NCI-H82 treated with DMSO at 0.1 percent for 48 hours (cell line): ENCODE results near the gene KBTBD13.
"Not testable (repeated sequence)": the region's sequence is repeated elsewhere in the genome, so short reads cannot be mapped to it uniquely, and the experiment has no call there.

ENCODE experiments used
- DNase-seq: peaks from one replicate; lab custom pipeline; 2025; ENCODE audit not compliant: unreplicated experiment; lab: John Stamatoyannopoulos, UW

The KBTBD13 gene

DNA sequence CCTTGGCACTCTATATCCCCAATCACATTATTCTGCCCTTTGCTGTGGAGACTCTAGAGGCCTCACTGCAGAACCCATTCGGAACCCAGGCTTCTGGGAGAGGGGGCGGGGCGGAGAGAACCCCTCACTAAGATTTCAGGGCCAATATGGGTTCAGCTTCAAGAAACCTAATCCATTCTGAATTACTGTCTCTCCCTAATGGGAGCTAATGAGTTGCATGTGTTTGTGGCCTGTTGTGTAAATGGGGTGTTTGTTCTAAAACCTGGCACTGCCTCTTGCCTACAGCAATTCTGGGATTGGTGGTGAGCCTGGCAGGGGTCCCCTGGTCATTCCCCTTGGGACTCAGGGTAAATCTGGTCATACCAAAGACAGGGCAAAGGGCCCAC lies 8.2 kb upstream of the KBTBD13 start:
- no peak for DNase-seq

DNA sequence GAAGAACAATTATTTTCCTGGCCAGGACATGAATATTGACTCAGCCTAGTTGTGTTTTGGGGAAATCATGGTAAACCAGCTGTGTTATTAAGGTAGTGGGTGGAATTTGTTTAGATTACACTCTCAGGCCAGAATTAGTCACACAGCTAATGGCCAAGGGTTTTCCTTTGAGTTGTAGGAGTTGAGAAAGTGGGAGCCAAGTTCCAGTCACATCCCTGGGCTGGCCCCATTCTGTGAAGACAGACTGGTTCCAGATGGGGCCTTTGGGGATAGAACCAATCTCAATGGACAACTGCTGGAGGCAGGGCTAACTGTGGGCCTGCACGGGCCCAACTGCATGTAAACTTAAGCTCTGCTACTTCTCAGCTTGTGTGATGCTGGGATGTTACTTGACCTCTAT lies 7.4 kb upstream of the KBTBD13 start:
- DNase-seq, result no peak

DNA sequence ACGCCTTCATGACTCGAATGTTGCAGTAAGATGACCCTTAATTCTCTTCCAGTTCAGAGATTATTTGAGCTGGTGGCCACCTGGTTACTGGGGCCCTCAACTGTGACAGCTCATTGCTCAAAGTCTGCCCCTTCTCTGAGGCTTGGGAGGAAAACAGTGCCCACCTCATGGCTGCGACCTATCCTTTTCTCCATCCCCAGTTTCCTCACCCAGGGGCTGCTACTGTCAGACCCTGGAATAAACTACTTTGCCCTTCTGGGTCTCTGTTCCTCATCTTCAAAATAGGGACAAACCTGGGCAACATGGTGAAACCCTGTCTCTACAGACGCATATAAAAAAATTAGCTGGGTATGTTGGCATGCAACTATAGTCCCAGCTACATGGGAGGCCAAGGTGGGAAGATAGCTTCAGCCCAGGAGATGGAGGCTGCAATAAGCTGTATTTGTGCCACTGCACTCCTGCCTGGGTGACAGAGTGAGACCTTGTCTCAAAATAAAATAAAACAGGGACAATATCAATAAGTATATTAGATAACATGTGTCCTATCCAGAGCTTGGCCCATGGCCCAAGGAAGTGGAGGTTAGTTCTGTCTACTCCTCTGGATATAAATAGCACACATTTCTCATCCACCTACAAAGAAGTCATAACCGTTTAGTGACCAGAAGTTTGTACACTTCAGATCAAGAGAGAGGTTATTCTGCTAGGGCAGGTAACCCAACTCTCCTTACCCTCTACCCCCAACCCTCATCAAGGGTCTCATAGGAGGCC lies 6.6 kb upstream of the KBTBD13 start:
- no peak for DNase-seq

DNA sequence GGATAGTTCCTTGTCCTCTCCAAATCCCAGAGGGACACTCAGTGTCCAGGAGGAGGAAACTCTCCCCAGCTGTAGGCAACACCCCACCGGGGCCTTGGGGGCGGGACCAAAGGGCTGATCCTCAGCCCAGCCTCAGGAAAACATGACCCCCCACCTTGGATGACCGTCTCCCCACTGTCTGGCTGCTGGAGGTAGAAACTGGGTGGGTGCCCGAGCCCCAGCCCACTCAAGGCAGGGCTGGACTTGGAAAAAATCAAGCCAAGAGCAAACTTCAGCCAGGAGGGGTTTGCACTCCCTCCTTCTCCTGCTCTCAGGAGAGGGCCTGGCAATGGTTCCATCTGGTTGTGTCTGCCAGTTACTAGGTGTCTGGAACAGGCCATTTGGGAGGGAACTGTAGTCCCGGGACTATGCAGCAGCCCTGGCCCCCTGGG lies 5.2 kb upstream of the KBTBD13 start:
- no peak for DNase-seq

DNA sequence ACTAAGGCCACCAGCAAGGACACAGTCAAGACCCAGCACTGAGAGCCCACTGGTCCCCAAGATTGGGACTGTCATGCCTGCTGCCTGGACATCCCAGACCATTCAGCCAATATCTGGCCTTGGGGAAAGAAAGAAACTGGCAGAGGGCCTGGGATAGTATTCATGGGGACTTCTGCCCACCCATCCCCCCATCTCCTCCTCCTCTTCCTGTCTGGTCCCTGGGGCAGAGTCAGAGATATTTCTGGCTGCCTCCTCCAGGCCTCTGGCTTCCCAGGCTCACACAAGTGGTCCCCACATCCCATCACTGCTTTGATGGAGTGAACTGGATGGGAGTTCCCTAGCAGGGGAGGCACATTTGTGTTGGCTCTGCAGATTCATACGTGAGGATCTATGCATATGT lies 4.5 kb upstream of the KBTBD13 start:
- no peak for DNase-seq

DNA sequence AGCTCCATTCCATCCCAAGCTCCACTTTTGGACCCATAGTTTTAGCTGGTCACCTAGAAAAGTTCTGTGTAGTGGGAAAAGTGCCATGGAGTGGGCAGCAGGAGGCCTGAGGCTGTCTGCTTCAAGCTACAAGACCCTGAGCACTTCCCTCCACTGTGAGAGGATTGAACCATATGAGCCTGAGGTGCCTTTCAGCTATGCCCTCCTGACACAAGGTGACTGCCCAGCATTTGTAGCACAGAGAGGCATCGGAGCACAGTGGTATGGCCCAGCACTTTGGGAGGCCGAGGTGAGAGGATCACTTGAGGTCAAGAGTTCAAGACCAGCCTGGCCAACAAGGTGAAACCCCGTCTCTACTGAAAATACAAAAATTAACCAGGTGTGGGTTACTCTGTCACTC lies 3.9 kb upstream of the KBTBD13 start:
- no peak for DNase-seq

DNA sequence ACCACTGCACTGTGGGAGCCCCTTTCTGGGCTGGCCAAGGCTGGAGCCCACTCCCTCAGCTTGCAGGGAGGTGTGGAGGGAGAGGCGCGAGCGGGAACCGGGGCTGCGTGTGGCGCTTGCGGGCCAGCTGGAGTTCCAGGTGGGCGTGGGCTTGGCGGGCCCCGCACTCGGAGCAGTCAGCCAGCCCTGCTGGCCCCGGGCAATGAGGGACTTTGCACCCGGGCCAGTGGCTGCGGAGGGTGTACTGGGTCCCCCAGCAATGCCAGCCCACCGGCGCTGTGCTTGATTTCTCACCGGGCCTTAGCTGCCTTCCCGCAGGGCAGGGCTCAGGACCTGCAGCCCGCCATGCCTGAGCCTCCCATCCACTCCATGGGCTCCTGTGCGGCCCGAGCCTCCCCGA lies 1.6 kb upstream of the KBTBD13 start:
- DNase-seq, result not testable (repeated sequence)

DNA sequence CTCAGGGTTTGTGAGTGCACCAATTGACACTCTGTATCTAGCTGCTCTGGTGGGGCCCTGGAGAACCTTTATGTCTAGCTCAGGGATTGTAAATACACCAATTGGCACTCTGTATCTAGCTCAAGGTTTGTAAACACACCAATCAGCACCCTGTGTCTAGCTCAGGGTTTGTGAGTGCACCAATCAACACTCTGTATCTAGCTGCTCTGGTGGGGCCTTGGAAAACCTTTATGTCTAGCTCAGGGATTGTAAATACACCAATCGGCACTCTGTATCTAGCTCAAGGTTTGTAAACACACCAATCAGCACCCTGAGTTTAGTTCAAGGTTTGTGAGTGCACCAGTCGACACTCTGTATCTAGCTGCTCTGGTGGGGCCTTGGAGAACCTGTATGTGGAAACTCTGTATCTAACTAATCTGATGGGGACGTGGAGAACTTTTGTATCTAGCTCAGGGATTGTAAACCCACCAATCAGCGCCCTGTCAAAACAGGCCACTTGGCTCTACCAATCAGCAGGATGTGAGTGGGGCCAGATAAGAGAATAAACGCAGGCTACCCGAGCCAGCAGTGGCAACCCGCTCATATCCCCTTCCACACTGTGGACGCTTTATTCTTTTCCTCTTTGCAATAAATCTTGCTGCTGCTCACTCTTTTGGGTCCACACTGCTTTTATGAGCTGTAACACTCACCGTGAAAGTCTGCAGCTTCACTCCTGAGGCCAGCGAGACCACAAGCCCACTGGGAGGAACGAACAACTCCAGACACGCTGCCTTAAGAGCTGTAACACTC lies 745 bp upstream of the KBTBD13 start:
- not testable (repeated sequence) for DNase-seq

DNA sequence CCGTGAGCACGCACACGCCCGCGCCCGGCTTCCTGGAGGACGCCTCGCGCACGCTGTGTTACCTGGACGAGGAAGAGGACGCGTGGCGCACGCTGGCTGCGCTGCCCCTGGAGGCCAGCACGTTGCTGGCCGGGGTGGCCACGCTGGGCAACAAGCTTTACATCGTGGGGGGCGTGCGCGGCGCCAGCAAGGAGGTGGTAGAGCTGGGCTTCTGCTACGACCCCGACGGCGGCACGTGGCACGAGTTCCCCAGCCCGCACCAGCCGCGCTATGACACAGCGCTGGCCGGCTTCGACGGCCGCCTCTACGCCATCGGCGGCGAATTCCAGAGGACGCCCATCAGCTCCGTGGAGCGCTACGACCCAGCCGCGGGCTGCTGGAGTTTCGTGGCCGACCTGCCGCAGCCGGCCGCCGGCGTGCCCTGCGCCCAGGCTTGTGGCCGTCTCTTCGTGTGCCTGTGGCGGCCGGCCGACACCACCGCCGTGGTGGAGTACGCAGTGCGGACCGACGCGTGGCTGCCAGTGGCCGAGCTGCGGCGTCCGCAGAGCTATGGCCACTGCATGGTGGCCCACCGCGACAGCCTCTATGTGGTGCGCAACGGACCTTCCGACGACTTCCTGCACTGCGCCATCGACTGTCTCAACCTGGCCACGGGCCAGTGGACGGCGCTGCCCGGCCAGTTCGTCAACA lies 890 bp downstream of the KBTBD13 start:
- no peak for DNase-seq

DNA sequence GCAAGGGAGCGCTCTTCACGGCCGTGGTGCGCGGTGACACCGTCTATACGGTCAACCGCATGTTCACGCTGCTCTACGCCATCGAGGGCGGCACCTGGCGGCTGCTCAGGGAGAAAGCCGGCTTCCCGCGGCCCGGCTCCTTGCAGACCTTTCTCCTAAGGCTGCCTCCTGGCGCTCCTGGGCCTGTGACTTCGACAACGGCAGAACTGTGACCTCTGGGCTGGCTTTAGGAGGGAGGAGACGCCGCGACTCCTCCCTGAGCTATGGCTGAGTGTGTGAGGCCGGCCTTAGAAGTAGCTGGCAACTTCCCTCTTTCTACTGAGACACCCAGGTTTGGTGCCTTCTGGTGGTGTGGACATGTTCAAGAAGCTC lies 1.4 kb downstream of the KBTBD13 start:
- no peak for DNase-seq

DNA sequence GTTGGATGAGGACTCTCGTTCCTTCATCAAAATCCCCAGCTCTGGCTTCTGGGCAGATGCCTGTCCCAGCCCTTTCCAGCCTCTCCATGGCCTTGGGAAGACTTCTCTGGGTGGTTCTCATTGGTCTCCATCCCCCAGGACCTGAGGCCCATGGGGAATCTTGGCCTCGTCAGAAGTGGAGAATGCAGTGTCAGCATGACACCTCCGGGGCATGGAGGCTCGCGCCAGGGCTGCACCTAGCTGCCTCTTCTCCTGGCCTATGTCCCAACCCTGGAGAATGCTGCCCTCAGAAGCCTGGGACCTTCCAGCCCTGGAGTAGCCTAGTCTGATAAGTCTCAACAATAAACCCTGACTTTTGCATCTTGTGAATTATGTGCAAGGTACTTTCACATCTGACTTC lies 3.0 kb downstream of the KBTBD13 start:
- DNase-seq, result no peak

DNA sequence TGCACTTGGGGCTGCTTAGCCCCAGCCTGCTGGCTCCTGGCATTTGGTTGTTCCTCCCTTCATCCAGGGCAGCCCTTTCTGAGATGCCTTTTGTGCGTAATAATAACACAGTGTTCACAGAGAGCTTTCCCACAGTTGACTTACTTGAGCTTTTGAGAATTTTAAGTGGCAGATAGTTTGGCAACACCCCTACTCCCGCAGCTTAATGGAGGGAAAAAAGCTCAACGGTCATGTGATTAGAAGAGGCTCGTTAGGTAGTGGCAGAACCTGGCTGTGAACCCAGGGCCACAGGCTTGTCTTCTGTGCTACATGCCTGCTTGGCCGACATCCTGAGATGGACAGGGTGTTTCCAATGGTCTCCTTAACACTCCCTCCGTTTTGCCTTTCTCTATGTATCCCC lies 4.7 kb downstream of the KBTBD13 start:
- DNase-seq, result no peak

DNA sequence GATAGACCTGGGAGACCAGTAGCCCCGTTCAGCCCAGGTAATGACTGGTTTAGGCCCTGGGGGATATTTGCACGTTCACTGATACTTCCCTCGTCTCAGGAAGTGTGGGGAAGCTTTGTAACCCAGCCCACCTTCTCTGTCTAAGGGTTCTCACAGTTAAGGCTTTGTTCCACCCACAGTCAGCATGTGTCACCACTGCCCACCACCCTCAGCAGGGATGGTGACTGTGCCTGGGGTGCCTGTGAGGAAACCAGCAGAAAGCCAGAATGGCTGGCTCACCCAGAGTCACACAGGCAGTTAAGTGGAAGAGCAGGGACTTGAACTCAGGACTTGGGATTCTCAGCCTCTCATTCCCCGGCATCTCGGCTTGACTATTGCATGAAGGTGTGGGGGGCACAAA lies 5.2 kb downstream of the KBTBD13 start:
- DNase-seq, result no peak

DNA sequence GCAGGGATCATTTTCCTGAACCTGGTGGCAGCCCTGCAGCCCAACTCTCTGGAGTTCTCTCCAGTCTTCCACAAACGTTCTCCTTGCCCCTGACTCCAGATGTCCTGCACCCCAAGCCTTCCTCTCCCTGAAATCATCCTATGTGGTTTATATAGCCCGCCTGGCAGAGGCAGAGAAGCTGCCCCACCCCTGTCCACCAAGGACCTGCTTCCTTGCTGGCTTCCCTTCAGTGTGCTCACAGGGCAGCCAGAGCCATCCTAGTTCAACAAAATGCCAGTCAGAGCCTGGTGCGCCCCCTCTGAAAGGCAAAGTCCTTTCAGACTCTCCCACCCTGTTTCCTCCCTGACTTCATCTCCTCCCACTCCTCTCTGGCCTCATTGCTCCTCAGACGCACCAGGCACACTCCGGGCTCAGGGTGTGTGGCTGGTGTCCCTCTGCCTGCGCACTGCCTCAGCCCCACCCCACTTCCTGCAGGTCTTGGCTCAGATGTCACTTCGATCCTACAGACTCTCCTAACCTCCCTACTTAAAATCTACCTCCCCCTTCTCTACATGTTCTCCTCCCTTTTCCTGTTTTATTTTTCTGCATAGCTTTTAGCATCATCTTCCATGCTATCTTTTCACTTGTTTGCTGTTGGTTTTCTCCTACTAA lies 5.9 kb downstream of the KBTBD13 start:
- DNase-seq, result no peak

DNA sequence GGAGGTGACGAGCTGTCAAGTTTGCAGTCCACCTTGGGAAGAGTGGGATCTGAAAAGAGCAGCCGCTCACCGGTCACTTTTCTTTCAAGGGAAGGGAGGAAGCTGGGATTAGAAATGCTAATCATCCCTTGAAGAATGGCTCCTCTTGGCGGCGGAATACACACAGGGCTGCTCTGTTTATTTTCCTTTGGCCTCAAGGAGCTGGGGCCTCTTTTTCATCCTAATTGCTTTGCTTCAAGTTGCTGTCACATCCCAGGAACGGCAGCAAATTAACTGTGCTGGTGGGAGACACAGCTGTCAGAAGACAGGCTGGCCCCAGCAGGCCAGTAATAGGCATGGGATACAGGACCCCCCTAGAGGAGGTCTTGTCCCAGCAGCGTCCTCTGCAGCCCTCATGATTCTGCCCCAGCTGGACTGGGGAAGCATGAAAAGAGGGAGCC lies 6.7 kb downstream of the KBTBD13 start:
- DNase-seq, result peak; percentile 24

DNA sequence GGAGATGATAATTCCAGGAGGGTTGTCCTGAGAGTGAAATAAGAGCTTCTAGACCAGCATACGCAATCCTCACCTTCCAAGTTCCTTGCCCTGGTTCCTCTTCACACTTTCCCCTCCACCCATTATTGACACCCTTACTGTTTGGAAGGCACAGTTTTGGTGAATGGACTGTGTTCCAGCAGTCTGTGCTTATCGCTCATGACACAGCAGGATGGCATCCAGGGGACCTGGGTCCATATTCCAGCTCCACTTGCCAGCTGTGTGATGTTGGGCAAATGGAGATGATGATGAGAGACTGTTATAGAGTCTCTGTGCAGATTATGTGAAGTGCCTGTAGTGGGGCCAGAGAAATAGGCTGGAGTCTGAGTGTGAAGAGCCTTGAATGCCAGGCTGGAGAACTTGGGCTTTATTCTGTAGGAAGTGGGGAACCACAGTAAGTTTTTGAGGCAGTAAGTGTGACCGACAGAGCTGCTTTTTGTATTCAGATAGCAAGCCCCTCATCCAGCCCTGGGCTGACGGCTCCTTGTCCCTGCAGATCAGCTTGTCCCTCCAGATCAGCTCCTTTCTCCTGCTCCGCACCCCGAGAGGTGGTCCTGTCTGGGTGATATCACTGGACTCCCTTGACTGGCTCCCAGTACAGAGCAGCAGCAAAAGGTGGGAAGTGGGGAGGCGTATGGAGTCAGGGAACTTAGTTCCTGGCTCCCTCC lies 8.1 kb downstream of the KBTBD13 start:
- no peak for DNase-seq

DNA sequence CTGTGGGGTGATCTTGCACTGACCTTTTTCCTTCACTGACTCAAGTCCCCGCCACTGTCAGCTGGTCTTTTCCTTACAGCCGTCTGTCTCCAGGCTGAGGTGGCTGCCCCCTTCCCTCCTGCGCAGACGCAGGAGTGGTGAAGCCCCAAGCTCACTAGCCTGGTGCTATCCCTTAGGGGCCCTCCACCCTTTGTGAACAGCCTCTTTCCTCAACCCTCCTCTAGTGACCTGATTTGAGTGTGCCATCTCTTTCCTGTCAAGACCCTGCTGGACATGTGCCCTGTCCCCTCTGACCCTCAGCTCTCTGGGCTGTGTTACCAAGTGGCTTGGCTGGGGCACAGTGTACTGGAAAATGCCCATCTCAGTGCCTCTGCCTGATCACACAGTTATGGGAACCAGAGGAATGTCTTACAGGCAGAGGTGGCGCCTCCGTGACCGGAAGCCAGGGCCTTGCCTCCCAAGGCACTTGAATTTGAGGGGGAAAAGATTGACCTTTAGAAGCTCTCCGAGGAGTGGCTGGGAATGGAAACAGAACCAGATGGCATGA lies 8.7 kb downstream of the KBTBD13 start:
- no peak for DNase-seq

DNA sequence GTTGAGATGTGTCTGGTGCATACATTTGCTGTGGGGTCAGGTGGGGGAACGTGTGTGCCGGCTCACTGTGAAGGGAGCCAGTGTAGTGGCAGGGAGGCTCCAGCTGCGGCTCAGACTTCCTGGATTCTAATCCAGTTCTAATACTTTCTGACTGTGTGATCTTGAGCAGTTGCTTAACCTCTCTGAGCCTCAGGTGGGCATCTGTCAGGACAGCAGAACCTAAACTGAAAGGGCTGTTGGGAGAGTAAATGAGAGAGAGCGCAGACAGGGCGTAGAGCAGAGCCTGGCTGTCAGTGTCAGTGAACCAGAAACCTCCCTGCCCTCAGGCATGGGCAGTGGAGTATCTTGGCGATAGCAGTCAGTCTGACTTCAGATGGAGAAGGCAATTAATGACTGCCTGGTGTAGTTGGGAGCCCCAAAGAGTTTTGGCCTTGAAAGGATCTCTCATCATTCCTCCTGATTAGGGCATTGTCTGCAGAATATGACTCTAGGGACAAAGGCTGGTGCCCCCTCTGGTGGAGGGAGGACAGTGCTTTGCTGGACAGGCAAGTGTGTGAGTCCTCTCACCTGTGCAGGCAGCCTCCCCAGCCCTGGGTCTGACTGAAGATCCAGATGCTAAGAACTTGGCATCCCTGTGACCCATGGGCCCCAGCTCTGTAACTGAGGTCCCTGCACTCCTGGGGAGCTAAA lies 9.6 kb downstream of the KBTBD13 start:
- no peak for DNase-seq

DNA sequence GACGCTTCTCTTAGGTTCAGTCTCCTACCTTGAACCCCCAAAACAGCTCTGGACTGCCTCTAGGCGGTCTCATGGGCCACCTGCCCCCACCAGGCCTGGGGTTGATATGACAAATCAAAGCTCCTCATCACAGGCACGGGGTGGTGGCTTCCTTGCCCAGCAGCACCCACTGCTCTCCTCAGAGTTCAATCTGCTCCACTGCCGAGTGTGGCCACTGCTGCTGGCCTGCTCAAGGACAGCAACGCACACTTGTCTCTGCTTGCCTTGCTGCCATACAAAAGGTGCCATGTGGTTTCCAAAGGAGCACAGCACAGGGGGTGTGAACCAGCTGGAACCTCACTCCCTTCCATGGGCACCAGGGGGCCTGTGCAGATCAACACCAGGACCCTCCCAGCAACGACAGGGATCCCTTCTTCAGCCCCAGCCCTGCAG lies 10.2 kb downstream of the KBTBD13 start:
- no peak for DNase-seq

DNA sequence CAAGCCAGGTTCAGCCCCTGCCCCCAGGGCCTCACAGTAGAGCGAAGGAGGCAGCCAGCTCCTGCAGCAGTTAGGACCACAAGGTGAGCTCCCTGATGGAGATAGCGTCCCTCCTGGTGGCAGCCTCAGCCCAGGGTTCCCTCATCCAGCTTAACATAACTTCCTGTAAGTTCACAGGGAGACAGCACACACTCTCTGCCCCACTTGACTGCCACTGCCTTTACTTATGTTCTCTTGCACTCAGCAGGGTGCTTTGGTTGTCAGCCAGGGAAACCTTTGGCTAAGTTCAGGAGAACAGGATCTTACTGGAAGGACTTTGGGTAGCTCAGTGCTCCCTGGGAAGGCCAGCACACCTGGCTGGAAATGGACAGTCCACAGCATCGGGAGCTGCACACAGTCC lies 10.9 kb downstream of the KBTBD13 start:
- no peak for DNase-seq
